Ammon's horn (tissue), 1 donor: ENCODE data around the gene SFPQ.
"Not testable (repeated sequence)": the region's sequence is repeated elsewhere in the genome, so short reads cannot be mapped to it uniquely, and the experiment has no call there.

Experiments
- DNase-seq: peaks from one replicate; pipeline ENCODE4 v3.0.0-alpha.2; 2016; ENCODE audit warnings: low spot score

SFPQ gene

DNA sequence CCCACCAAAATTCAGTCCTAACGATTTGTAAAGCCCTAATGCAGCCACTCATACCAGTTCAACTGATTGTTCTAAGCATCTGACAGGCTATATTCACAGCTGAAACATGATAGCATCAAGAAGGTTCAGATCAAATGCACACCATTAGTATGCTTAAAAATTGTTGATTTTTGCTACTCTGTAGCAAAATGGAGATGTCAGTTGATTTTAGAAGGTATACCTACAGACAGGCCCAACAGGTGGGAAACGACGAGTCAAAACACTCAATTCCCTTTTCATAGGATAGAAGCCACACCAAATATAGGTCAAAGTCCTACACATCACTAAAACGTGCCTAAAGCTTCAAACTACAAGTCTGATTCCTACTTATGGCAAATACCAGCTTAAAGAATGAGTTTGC is 6.7 kb downstream of the SFPQ start:
- DNase-seq: no peak

DNA sequence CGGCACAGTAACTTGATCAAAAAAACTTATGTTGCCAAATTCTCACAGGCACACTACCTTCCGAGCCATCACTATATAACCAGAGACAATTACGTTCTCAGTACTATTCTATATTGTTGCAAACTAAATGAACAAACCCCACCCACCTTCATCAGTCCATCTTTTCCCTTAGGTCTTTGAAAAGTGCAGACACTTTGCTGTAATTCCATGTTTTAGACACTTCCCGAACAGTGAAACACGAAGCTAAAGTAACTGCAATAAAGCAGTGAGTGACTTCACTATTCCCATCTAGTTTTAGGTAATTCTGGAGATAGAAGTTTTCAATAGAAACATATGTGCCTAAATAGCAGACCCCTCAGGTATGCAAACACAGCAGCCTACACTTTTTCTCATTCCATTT is 7.7 kb downstream of the SFPQ start:
- no peak for DNase-seq

DNA sequence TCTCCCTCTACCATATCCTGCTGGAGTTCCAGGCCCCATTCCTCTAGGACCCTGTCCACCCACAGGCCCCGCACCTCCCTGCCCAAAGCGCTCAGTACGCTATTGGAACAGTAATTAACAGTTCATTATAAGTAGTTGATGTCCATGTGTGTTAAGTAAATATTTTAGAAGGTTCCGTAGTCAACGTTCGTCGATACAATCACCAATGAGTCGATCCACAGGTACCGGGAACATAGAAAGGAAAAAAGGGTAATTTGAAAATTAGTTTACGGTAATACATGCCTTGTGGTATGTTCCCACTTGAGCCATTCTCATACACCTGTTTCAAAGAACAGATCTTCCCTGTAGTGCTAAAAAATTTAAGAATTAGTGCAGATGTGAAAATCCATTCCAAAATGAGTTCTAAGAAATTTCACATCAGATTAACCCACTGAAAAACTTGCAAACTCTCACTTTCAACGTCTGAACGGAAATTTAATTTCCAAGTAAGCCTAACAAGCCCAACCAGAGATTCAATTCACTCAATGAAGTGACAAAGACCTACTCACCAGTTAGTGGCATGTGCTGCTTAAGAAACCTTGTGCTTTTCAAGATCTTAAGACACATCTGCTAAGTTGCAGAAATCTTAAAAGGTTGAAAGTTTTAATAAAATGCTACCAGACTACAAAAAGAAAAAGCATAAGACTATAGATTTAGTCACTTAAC is 8.3 kb downstream of the SFPQ start:
- DNase-seq: no peak

DNA sequence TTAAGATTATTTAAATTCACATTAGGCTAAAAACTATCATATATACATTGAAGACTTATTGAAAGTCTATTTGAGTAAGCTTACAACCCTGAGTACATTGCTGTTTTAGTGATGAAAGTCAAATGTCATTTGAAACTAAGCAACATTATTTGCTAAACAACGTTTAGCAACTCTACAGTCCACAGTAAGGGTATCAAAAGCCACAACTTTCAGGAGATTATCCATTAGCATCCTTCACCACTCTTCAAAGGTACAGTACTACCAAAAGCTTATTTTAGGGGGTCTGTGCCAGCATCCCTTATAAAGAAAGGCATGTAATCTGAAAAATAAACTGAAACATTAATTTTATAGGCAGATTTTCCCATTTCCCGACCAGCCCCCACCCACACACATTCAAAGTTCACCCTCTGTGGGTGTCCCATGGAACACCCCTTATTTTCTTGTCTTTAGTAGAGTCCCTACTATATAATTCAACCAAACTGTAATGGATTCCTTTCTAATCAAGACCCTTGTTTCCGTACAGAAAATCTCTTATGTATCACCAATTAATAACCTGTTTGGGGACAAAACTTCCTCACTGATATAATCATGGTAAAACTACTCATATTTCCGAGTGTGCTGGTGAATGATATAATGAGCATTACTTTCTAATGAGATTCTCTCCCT is 11.0 kb downstream of the SFPQ start:
- no peak for DNase-seq

DNA sequence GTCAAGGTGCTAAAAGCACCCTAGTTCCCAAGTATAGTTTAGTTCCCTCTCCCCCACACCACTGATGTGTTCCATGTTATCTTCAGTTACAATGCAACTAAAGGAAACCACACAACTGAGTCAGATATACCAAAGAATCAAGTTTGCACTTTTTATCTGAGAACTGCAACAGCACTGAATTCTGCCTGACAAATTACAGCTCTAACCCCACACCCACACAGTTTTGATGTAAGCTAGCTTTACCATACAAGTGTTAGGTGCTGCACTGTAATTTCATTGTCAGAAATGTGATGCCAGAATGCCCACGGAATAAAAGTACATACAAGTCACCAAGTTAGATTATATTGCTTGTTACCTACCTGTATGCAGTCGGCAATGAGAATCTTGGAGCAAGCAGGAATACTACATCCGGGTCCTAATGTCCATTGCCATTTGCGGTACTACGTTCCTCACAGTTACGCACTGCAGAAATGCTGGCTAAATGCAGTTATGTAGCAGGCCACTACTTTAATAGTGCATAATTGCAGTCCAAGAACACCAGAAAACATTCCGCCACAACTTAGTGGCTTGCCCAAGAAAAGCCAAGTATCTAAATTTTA is 12.1 kb downstream of the SFPQ start:
- no peak for DNase-seq

DNA sequence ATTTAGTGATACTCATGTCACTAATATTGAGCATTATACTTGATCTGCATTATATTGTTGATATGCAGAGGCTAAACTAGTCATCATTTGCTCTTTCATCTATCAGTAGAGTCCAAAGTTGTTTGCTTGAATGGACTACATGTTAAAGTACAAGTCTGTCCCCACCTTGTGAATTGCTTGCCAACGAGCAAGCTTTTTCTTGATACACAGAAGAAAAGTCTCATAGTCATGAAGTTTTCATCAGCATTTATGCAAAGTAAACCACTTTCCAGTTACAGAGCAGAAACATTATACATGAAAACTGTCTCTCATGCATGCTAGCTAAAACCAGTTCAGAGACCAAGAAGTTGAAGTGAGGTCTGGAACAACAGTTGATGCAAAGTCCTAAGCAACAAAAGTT is 13.0 kb downstream of the SFPQ start:
- no peak for DNase-seq

DNA sequence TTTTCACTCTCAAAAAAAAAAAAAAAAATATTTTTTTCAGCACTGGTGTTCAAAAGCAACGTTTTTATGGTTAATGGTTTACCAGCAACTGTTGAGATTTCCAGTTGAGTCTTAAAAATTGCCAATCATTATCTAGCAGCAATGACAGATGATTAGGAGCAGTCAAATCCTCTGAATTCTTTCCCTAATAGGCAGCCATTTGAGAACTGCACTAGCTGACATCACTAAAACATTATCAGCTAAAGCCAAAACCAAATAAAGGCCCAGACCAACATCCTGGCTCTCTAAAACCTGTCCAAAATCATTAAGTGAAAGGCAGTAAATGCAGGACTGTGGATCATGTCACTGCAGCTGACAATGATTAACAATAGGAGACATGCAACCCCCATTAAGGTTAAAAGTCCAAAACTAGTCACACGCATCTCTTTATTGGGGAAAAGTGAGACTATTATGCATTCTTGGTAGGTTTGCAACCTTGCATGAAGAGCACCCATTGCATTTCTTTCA is 14.0 kb downstream of the SFPQ start:
- no peak for DNase-seq

DNA sequence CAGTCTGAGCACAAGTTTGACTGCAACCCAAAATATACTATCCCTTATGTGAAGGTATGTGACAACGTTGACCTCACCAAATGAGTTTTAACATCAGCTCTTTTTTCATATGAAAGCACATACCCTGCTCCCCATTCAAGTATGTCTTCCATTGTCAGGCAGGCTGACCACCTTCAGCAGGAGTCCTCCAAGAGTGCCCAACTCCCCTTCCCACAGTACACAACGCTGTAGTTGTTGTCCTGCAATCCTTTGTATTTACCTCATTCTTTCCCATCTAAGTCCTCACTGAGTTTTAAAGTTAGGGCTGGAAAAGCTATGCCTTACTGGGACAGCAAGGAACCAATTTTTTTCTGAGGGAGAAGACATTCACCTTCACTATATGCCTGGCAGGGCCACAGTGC is 14.7 kb downstream of the SFPQ start:
- no peak for DNase-seq

DNA sequence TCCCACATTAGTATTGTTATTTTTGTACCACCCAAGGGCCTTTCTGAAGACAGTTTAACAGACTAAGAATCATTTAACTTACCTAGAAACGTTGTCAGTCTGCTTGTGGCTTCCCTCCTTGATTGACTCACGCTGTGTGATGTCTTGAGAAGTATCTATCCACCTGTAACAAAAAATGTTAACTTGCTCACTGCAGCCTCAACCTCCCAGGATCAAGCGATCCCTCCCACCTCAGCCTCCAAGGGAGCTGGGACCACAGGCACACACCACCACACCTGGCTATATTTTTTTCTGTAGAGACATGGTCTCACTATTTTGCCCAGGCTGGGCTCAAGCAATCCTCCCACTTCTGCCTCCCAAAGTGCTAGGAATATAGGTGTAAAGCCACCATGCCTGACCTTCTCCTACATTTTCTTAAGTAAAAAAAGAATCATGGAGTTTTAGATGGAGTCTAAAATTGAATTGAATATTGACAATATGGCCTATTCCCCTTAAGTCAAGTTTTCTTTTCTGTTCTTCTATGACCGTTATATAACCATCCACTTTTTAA is 15.6 kb downstream of the SFPQ start:
- no peak for DNase-seq

DNA sequence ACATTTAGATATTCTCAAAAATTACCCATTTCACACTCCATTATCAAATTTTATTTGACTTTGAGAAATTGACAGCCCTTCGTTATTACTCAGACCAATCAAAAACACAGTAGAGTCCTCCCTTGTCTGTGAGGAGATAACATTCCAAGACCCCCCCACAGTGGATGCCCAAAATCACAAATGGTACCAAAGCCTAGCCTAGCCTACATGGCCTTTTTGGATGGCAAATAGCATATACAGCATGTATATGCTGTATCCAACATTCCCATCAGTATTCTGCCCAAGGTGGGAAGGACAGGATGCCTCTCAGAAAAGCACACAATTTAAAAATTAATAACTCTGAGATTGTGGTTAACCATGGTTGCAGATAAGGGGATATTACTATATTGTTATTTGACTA is 17.3 kb downstream of the SFPQ start:
- no peak for DNase-seq

DNA sequence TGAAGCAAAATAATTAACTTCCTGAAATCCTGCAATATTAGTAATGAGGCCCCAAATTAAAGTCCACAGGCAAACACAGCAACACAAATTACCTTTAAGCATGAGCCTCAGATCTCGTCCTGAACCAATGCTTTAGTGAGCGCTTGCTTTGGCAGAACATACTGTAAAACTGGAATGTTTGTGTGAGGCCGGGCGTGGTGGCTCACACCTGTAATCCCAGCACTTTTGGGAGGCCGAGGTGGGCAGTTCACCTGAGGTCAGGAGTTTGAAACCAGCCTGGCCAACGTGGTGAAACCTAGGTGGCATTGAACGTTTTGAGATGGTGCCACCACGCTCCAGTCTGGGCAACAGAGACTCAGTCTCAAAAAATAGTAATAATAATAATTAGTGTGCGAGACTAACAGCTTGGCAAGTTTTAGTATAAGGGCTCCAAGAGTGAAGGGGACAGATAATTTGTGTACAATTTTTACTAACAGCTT is 17.8 kb downstream of the SFPQ start:
- DNase-seq: no peak

DNA sequence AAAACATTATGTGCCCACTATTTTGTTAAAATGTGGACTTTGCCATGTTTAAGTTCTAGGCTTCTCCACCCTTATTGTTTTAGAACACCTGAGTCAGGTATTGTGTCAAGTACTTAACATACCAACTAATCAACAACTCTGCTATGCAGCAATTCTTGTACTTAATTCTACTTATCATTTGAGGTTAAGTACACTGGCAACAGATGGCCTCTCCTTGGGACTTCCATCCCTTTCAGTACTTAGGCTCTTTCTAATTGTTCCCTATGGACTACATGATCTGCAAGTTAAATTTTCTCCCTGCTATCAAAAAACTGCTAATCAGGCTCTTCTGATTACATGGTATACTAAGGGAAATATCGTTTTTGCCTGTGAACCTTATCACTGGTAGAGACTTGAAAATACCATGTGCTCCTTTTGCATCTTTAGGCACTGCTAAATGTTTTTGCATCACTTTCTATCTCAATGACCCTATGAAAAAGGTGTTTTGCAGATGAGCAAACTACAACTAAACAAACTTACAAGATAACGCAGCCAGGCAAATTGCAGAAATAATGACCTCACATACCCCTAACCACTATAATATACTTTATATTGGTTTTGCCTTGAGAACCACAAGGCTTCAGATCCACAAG is 18.9 kb downstream of the SFPQ start:
- no peak for DNase-seq

DNA sequence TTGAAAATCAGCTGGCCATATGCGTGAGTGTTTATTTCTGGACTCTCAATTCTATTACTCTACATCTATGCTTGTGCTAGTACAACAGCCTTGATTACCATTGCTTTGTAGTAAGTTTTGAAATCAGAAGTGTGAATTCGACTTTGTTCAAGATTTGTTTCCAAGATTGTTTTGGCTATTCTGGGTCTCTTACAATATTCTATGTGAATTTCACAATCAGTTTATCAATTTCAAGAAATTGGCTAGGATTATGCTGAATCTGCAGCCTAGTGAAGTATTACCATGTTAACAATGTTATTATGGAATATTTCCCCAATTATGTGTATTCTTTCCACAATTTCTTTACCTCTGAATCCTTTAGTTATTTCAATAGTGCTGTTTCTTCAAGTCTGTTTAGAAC is 19.5 kb downstream of the SFPQ start:
- DNase-seq: no peak

DNA sequence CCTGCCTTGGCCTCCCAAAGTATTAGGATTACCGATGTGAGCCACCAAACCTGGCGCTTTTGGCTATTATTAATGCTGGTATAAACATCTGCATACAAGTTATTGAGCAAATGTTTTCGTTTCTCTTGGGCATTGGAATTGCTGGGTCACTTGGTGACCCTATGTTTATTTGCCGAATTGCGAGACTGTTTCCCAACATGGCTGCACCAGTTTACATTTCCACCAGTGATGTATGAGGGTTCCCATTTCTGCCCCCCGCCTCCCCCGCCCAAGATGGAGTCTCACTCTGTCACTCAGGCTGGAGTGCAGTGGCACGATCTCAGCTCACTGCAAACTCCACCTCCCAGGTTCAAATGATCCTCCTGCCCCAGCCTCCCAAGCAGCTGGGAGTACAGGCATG is 20.9 kb downstream of the SFPQ start:
- no peak for DNase-seq

DNA sequence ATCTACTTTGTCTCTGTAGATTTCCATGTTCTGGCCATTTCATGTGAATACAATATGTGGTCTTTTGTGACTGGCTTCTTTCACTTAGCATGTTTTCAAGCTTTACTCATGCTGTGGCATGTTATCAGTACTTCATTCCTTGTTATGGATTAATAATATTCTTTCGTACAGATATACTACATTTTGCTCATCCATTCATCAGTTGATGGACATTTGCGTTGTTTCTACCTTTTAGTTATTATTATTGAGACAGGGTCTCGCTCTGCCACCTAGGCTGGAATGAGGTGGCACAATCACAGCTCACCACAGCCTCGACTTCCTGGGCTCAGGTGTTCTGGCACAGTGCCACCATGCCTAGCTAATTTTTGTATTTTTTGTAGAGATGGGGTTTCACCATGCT is 21.4 kb downstream of the SFPQ start:
- DNase-seq: no peak

DNA sequence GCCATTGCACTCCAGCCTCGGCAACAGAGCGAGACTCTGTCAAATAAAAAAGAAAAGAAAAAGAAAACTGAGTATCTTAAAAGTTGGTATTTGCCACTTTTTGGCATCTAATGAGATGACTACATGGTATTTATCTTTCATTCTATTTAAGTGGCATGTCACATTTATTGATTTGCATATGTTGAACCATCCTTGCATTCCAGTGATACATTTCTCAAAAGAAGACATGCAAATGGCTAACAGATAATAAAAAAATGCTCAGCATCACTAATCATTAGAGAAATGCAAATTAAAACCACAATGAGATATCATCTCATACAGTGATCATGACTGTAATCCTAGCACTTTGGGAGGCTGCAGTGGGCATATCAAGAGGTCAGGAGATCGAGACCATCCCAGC is 28.1 kb downstream of the SFPQ start:
- no peak for DNase-seq

DNA sequence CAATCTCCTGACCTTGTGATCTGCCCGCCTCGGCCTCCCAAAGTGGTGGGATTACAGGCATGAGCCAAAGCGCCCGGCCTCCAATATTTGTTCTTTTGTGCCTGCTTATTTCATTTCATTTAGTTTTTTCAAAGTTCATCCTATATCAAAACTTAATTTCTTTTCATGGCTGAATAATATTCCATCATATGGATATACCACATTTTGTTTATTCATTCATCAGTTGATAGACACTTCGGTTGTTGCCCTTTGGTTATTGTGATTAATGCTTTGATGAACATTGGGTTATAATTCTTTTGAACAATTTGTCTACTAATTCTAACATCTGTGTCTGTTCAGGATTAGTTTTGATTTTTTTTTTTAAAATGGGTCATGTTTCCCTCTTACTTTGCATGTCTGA is 41.7 kb downstream of the SFPQ start:
- DNase-seq: no peak

DNA sequence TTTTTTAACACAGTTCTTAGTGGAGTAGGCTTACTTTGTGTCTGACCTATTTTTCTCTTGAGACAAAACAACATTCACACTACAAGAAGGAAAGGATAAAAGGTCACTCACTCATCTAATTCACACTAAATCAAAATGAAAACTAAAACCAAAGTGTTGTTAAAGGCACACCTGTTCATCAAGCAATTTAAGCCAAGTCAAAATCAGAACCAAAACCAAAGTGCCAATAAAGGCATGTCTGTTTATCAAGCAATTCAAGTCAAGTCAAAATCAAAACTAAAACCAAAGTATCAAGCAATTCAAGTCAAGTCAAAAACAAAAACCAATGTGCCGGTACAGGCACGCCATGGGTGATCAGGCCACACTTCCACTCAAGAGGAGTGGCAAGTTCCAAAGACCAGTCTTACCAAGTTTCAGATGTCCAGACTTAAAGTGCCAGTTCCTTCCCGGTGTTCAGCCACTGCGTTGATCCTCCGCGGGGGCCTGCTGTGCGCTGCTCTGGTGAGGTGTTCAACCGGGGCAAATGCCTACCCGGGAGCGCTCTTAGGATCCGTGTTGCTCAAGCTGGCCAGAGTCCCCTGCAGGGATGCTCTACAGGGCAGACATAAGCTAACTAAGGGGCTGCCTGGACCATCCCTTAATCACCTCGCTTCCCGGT is 46.9 kb downstream of the SFPQ start:
- DNase-seq: not testable (repeated sequence)

DNA sequence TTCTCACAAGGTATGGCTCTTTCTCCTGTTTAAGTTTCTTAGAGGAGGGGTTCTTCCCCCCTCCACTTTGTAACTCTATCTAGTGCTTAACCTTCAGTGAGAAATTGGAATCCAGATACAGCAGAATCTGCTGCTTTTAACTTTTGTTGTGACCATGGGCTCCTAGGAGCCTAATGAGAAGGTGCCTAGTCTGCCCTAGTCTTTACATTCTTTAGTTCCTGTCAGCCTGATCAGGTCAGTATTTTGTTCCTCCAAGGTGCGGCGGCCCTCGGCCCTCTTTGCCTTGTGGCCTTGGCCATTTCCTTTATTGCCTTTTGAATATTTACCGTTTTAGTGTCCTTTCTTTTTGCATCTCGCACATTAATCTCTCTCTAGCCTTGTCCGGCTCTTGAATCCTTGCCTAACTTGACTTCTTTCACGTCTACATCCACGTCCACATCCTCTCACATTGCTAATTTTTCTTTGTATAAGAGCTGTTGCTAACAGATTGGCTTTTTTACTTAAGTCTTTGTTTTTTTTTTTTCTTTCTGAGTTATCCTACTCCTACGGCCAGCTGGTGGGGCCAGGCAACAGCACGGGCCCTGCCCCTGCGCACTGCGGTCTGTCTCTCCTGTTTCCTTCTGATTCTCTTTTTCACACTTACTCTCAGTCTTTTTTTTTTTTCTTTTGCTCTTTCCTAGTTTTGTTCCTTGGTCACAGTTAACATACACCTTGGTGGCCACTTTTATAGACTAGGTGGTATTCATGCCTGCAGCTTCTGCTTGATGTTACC is 49.0 kb downstream of the SFPQ start:
- no peak for DNase-seq

DNA sequence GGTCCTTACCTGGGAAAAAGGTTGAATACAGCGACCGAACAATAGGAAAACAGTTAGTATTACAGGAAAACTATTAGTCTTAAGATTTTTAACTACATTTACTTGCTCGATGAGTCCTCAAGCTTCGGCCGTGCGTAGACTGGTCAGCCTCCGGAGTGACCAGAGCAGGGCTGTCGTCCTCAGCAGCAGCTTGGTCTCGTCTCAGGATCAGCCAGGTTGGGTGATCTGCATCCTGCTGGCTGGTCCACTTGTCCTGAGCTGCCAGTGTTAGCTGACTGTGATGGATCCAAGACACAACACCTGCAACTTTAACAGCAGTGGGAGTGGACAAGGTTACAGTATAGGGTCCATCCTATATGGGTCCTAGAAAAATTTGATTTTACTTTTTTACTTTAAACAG is 50.2 kb downstream of the SFPQ start:
- DNase-seq: not testable (repeated sequence)

DNA sequence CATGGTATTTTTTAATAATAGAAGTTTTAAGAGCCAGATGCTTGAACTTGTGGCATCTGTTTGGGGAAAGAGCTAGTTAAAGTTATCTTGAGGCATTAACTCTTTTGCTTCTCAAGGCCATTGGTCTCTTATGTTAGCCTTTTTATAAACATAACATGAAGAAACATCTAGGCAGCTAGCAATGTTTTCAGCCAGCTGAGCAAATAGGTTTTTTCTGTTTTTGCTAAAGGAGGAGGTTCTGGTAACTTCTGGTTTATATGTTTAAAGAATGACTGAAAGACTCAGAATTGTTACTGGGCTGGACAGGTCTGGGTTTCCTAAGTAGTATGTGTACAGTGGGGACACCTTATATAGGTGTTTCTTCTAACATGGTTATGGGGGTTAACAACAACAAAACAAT is 50.7 kb downstream of the SFPQ start:
- DNase-seq: not testable (repeated sequence)
